SK-N-SH (cell line): ENCODE data around the gene CC2D2B. TPM values are rescaled to one million over a fixed set of nuclear protein-coding genes. Genes with fewer than 3 reads are reported as not detected.

Experiments used
- CTCF ChIA-PET: fragments of 300-600, 350-600 bp; formaldehyde crosslinking; extraction: SDS; loops from one replicate; lab custom pipeline; 2021; lab: Yijun Ruan, JAX
- POLR2A ChIA-PET: fragments of 350-600 bp; sonication (Branson Sonifier 250); formaldehyde crosslinking; extraction: SDS; loops from one replicate; lab custom pipeline; 2020; ENCODE audit warnings: antibody characterized with exemption, inconsistent platforms; lab: Yijun Ruan, JAX
- DNase-seq: peaks from one replicate; pipeline ENCODE4 v3.0.0; 2012
- H2AFZ ChIP-seq: fragments of 200-600 bp; sonication (generic); 2 replicates; pipeline ENCODE4 v1.8.1; 2016; ENCODE audit warnings: antibody characterized with exemption, mild to moderate bottlenecking, low read depth
- H3F3A ChIP-seq: fragments of 200-600 bp; sonication (generic); replicated peaks from 2 replicates; pipeline ENCODE3; 2016; ENCODE audit warnings: antibody characterized with exemption, mild to moderate bottlenecking; ENCODE audit not compliant: insufficient read depth
- H3K27ac ChIP-seq, 2 experiments: fragments of 200-500 bp in 1 of 2; fragments of 200-600 bp in 1 of 2; sonication (Bioruptor generic) in 1 of 2; sonication (generic), shearing (Covaris generic) in 1 of 2; 2 replicates each; pipeline versions ENCODE4 v1.5.1 to v1.6.1; 2014 to 2016; ENCODE audit warnings: low read depth in 2 of 2, inconsistent platforms in 1 of 2, low read length in 1 of 2, mild to moderate bottlenecking in 1 of 2, mixed read lengths in 1 of 2
- H3K27me3 ChIP-seq: fragments of 200-600 bp; sonication (generic), shearing (Covaris generic); 2 replicates; pipeline ENCODE4 v1.6.1; 2016; ENCODE audit warnings: mixed run types; ENCODE audit not compliant: insufficient read depth
- H3K36me3 ChIP-seq, 2 experiments: fragments of 200-500 bp in 1 of 2; fragments of 200-600 bp in 1 of 2; sonication (Bioruptor generic) in 1 of 2; sonication (generic) in 1 of 2; replicated peaks in 1 of 2; 2 replicates each; pipeline versions ENCODE3 to v1.5.1; 2014 to 2016; ENCODE audit warnings: low read length in 1 of 2, mild to moderate bottlenecking in 1 of 2; ENCODE audit not compliant: insufficient read depth in 2 of 2, control insufficient read depth in 1 of 2
- H3K4me1 ChIP-seq, 2 experiments: fragments of 200-500 bp in 1 of 2; fragments of 200-600 bp in 1 of 2; sonication (Bioruptor generic) in 1 of 2; sonication (generic), shearing (Covaris generic) in 1 of 2; 2 replicates each; pipeline versions ENCODE4 v1.5.1 to v1.6.1; 2014 to 2016; ENCODE audit warnings: low read depth in 1 of 2, low read length in 1 of 2, mixed run types in 1 of 2; ENCODE audit not compliant: insufficient read depth in 2 of 2, control insufficient read depth in 1 of 2
- H3K4me2 ChIP-seq: fragments of 200-600 bp; sonication (generic), shearing (Covaris generic); 2 replicates; pipeline ENCODE4 v1.6.1; 2017; ENCODE audit warnings: mixed run types
- H3K4me3 ChIP-seq, 2 experiments: fragments of 200-500 bp in 1 of 2; fragments of 200-600 bp in 1 of 2; sonication (Bioruptor generic) in 1 of 2; sonication (generic), shearing (Covaris generic) in 1 of 2; 2 replicates each; pipeline versions ENCODE4 v1.5.1 to v1.8.1; 2014 to 2016; ENCODE audit warnings: low read depth in 2 of 2, inconsistent platforms in 1 of 2, low read length in 1 of 2, mild to moderate bottlenecking in 1 of 2, mixed read lengths in 1 of 2, moderate library complexity in 1 of 2
- H3K79me2 ChIP-seq: fragments of 200-600 bp; sonication (generic); 2 replicates; pipeline ENCODE4 v1.8.1; 2017; ENCODE audit warnings: mild to moderate bottlenecking; ENCODE audit not compliant: insufficient read depth
- H3K9ac ChIP-seq: fragments of 200-600 bp; sonication (generic); 2 replicates; pipeline ENCODE4 v1.6.1; 2017; ENCODE audit warnings: mixed run types
- H3K9me2 ChIP-seq: fragments of 200-600 bp; sonication (generic); 2 replicates; pipeline ENCODE4 v1.6.1; 2017; ENCODE audit warnings: mixed run types
- H3K9me3 ChIP-seq: fragments of 200-600 bp; sonication (generic); 2 replicates; pipeline ENCODE4 v1.6.1; 2017; ENCODE audit warnings: mixed run types, mild to moderate bottlenecking, moderate library complexity
- H4K20me1 ChIP-seq: fragments of 200-600 bp; sonication (generic); 2 replicates; pipeline ENCODE4 v1.6.1; 2017; ENCODE audit warnings: mild to moderate bottlenecking, mixed run types; ENCODE audit not compliant: insufficient read depth
- EZH2phosphoT487 ChIP-seq: fragments of 200-600 bp; sonication (generic); IDR thresholded peaks from 2 replicates; pipeline ENCODE4 v1.6.1; 2017; ENCODE audit warnings: low read depth, mixed run types, mild to moderate bottlenecking, antibody characterized with exemption, moderate library complexity, borderline replicate concordance
- FOSL2 ChIP-seq: IDR thresholded peaks from 2 replicates; pipeline ENCODE4 v1.4.0; 2012; ENCODE audit warnings: low read depth, mild to moderate bottlenecking, moderate library complexity, borderline replicate concordance
- FOXM1 ChIP-seq: IDR thresholded peaks from 2 replicates; pipeline ENCODE4 v1.4.0; 2012; ENCODE audit warnings: low read depth, mild to moderate bottlenecking
- IRF3 ChIP-seq: fragments of 150-350 bp; IDR thresholded peaks from 2 replicates; pipeline ENCODE4 v1.6.1; 2016; ENCODE audit warnings: mild to moderate bottlenecking, low read depth, low read length
- MAX ChIP-seq: IDR thresholded peaks from 2 replicates; pipeline ENCODE4 v1.4.0; 2012; ENCODE audit warnings: low read depth
- MEF2A ChIP-seq: IDR thresholded peaks from 2 replicates; pipeline ENCODE4 v1.4.0; 2012; ENCODE audit warnings: low read depth, borderline replicate concordance
- MXI1 ChIP-seq: IDR thresholded peaks from 2 replicates; pipeline ENCODE4 v1.6.1; 2012; ENCODE audit warnings: mild to moderate bottlenecking, low read depth, low read length, improper control_type of control experiment
- NRF1 ChIP-seq: IDR thresholded peaks from 2 replicates; pipeline ENCODE4 v1.6.1; 2012; ENCODE audit warnings: low read depth, mild to moderate bottlenecking, low read length
- PBX3 ChIP-seq: IDR thresholded peaks from 2 replicates; pipeline ENCODE4; 2012
- RXRA ChIP-seq: IDR thresholded peaks from 2 replicates; pipeline ENCODE4 v1.4.0; 2012; ENCODE audit warnings: low read depth, mild to moderate bottlenecking, borderline replicate concordance
- SMC3 ChIP-seq: IDR thresholded peaks from 2 replicates; pipeline ENCODE4 v1.6.1; 2012; ENCODE audit warnings: low read depth, low read length, improper control_type of control experiment
- TCF12 ChIP-seq: IDR thresholded peaks from 2 replicates; pipeline ENCODE4 v1.4.0; 2012
- TEAD4 ChIP-seq: IDR thresholded peaks from 2 replicates; pipeline ENCODE4 v1.4.0; 2012; ENCODE audit warnings: mild to moderate bottlenecking, borderline replicate concordance; ENCODE audit not compliant: insufficient read depth
- YY1 ChIP-seq: IDR thresholded peaks from 2 replicates; pipeline ENCODE4 v1.4.0; 2012; ENCODE audit warnings: low read depth, mild to moderate bottlenecking
- ZBTB33 ChIP-seq: IDR thresholded peaks from 2 replicates; pipeline ENCODE4 v1.4.0; 2012; ENCODE audit warnings: low read depth, borderline replicate concordance
- WGBS: methylation state at CpG from one replicate; pipeline ENCODE4 v1.1.6; 2017; ENCODE audit warnings: low lambda C conversion rate; 5-methylcytosine and 5-hydroxymethylcytosine counted together
- polyA plus RNA-seq, 3 experiments: library from polyadenylated mRNA; depleted of rRNA; stranded (reverse); fragments of >200 nt; gene quantifications; 2 replicates each; pipeline ENCODE4 v1.2.3, GENCODE V29; 2012

CC2D2B gene
- polyA plus RNA-seq, 1 of the 3 experiments (the other 2 are of a cell fraction) = not detected

GRCh38 chr10:96044736-96045135 is 137.0 kb downstream of the CC2D2B start:
- Histone ChIP-seq H3K9me3 (no peaks in the 10 kb centered on the region), H3F3A (peaks cover 4% of the 10 kb centered on the region), H3K9ac (peak overlapping the region; percentile 92), H3K4me1 (peaks cover 0 to 6% of the 10 kb centered on the region in 2 experiments; a peak in 2 of 4 replicates), H2AFZ (peak overlapping the region; percentile 80), H3K27me3 (no peaks in the 10 kb centered on the region), H3K4me2 (peak overlapping the region; percentile 91), H3K4me3 (peak overlapping the region; percentile 76 to 92), H3K9me2 (no peaks in the 10 kb centered on the region), H3K27ac (peak overlapping the region; percentile 16 to 75; a peak in 2 of 4 replicates), H3K79me2 (peaks cover 66% of the 10 kb centered on the region), H3K36me3 (peaks cover 0 to 12% of the 10 kb centered on the region in 2 experiments), H4K20me1 (peaks cover 7% of the 10 kb centered on the region; the same call in 1 of the 2 replicates)
- ChIA-PET CTCF (interaction anchor here (3.0 kb wide), 1 partner anchor 28 kb away, joined by 13 read pairs; no protein-coding TSS in a partner anchor), POLR2A (interaction anchor here (2.6 to 3.6 kb wide), 2 partner anchors 45 to 85 kb away, joined by 13 to 20 read pairs; partner anchors contain the start of gene ZNF518A)
- 15% methylated on average over 8 of the region's 8 CpGs for WGBS
- DNase-seq = no peak
- 0 out of 2 replicates have a peak, but pooled peaks have one; percentile 32 for TF ChIP-seq MXI1
- TF ChIP-seq RXRA = no peak
- TF ChIP-seq FOXM1 = no peak
- no peak for TF ChIP-seq ZBTB33
- TF ChIP-seq TCF12 = no peak
- peak; percentile 41; the same call in 1 of the 2 replicates for TF ChIP-seq MAX
- no peak for TF ChIP-seq YY1
- TF ChIP-seq NRF1 = no peak
- no peak for TF ChIP-seq TEAD4
- TF ChIP-seq, all 33 proteins: peak for 2

GRCh38 chr10:96046546-96046945 is 138.8 kb downstream of the CC2D2B start:
- WGBS = 82% methylated on average over 1 of the region's 1 CpG
- CTCF ChIA-PET = interaction anchor here (0.6 to 1.1 kb wide), 3 partner anchors 183 to 353 kb away, joined by 3 to 4 read pairs (median 3); partner anchors contain the start of gene TCTN3

More at GRCh38 chr10:96046546-96046945, 138.8 kb downstream of the CC2D2B start:
- H3K79me2 ChIP-seq = peaks cover 77% of the 10 kb centered on the region
- POLR2A ChIA-PET = interaction anchor here (0.9 kb wide), 2 partner anchors 14 to 84 kb away, joined by 3 to 5 read pairs; partner anchors contain the start of gene ZNF518A
- no peak overlapping the region for H2AFZ ChIP-seq
- H3K27ac ChIP-seq = no peak overlapping the region
- H3K9ac ChIP-seq = no peak overlapping the region
- peaks cover 0 to 6% of the 10 kb centered on the region in 2 experiments; a peak in 2 of 4 replicates for H3K4me1 ChIP-seq
- no peaks in the 10 kb centered on the region for H3K27me3 ChIP-seq
- TF ChIP-seq MAX = no peak
- TF ChIP-seq FOSL2 = no peak
- no peak for TF ChIP-seq EZH2phosphoT487
- no peak for TF ChIP-seq MEF2A
- no peak for TF ChIP-seq SMC3
- no peak for TF ChIP-seq IRF3
- no peak for TF ChIP-seq NRF1
- no peak for TF ChIP-seq PBX3
- no peaks in the 10 kb centered on the region for H3K9me3 ChIP-seq
- no peak overlapping the region for H3K4me3 ChIP-seq
- no peaks in the 10 kb centered on the region for H3K9me2 ChIP-seq
- H3K36me3 ChIP-seq = peaks cover 5 to 29% of the 10 kb centered on the region in 2 experiments
- DNase-seq = no peak
- peaks cover 7% of the 10 kb centered on the region; the same call in 1 of the 2 replicates for H4K20me1 ChIP-seq
- peaks cover 4% of the 10 kb centered on the region for H3F3A ChIP-seq
- H3K4me2 ChIP-seq = no peak overlapping the region
